ENCODE results near the gene CHCHD3. TPM values are rescaled to one million over a fixed set of nuclear protein-coding genes. Genes with fewer than 3 reads are reported as not detected.

CHCHD3 gene
- polyA plus RNA-seq, 1 donor (not counting 4 experiments of a cell fraction or from before 2014, with no cell fraction given) = 59.2 TPM

DNA sequence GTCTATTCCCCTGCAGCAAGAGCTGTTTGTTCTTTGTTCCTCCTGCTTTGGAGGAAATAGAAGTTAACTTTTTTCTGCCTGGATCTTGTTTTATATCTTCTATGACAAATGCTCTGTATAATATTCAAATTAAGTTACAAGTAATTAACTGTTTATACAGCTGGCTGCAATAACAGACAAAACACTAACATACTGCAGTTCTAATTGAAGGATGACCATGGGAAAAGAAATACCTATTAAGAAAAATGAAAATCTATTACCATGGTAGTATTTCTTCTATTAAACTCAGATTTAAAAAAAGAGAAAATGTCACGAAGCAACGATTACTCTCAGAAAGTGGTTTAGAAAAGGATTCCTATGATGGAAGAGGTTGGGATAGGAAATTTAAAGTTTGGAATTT lies 291.8 kb downstream of the CHCHD3 start:
- Histone ChIP-seq H3K9me1 (ENCODE audit: control insufficient read depth, extremely low read depth, insufficient read depth, low read length) (no peaks in the 10 kb centered on the region), H2AFZ (ENCODE audit: control insufficient read depth, low read length) (no peak overlapping the region), H4K20me1 (ENCODE audit: control insufficient read depth, extremely low read depth, insufficient read depth, low read length) (no peaks in the 10 kb centered on the region), H3K4me2 (ENCODE audit: control insufficient read depth, extremely low read depth, insufficient read depth, low read depth, low read length) (no peak overlapping the region), H3K27me3 (ENCODE audit: control insufficient read depth, extremely low read depth, insufficient read depth, low read length) (no peaks in the 10 kb centered on the region), H3K9me3 (ENCODE audit: control insufficient read depth, low read depth, low read length) (no peaks in the 10 kb centered on the region), H3K4me1 (ENCODE audit: control insufficient read depth, extremely low read depth, insufficient read depth, low read length) (no peaks in the 10 kb centered on the region), H3K79me2 (ENCODE audit: control insufficient read depth, insufficient read depth, low read length) (no peaks in the 10 kb centered on the region), H3K9ac (ENCODE audit: control insufficient read depth, extremely low read depth, insufficient read depth, low read length) (no peak overlapping the region), H3K4me3 (ENCODE audit: control insufficient read depth in 2 of 3, extremely low read depth in 1 of 3, insufficient read depth in 2 of 3, low read depth in 1 of 3, low read length in 3 of 3) (no peak overlapping the region), H3K36me3 (ENCODE audit: control insufficient read depth in 2 of 2, extremely low read depth in 1 of 2, insufficient read depth in 2 of 2, low read length in 2 of 2) (peaks cover 0 to 8% of the 10 kb centered on the region in 2 experiments), H3K27ac (ENCODE audit: control insufficient read depth, insufficient read depth, low read length) (no peak overlapping the region)
- DNase-seq (ENCODE audit: low read depth, low spot score) (no peak), FAIRE-seq (no peak)
- dilution Hi-C loops (cut with MboI; ENCODE audit: extremely low pct_ligation_motif_present, low sequenced_read_pairs) = no loop called here
- TF ChIP-seq EZH2 (IDR thresholded peaks at IDR 0.05; ENCODE audit: low read length) = no peak
- TF ChIP-seq, protein P1, sequence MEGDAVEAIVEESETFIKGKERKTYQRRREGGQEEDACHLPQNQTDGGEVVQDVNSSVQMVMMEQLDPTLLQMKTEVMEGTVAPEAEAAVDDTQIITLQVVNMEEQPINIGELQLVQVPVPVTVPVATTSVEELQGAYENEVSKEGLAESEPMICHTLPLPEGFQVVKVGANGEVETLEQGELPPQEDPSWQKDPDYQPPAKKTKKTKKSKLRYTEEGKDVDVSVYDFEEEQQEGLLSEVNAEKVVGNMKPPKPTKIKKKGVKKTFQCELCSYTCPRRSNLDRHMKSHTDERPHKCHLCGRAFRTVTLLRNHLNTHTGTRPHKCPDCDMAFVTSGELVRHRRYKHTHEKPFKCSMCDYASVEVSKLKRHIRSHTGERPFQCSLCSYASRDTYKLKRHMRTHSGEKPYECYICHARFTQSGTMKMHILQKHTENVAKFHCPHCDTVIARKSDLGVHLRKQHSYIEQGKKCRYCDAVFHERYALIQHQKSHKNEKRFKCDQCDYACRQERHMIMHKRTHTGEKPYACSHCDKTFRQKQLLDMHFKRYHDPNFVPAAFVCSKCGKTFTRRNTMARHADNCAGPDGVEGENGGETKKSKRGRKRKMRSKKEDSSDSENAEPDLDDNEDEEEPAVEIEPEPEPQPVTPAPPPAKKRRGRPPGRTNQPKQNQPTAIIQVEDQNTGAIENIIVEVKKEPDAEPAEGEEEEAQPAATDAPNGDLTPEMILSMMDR (optimal IDR thresholded peaks at IDR 0.05 in 1 of 3, IDR thresholded peaks at IDR 0.05 in 1 of 3, conservative IDR thresholded peaks at IDR 0.05 in 1 of 3; ENCODE audit: extremely low read depth in 1 of 3, insufficient read depth in 2 of 3, low read length in 3 of 3) = no peak

DNA sequence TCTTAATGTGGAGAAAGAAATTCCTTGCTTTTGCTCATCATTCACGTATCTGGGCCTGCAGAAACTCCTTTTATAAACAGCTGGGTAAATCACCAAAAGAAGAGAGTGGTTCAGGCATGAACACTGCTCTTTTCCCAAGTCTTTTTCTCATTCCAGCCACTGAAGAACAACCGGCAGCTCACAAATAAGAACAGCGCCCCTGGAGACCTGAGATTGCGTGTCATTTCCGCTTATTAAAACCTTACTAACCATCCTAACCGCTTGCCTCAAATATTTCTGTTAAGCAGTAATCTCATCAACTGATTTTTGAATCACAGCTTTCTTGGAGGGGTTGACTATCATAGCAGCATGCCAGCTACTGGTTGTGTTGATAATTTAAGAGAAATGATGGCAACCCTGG lies 292.6 kb downstream of the CHCHD3 start:
- Histone ChIP-seq H3K27ac (ENCODE audit: control insufficient read depth, insufficient read depth, low read length) (no peak overlapping the region), H3K27me3 (ENCODE audit: control insufficient read depth, extremely low read depth, insufficient read depth, low read length) (no peaks in the 10 kb centered on the region), H3K36me3 (ENCODE audit: control insufficient read depth in 2 of 2, extremely low read depth in 1 of 2, insufficient read depth in 2 of 2, low read length in 2 of 2) (peaks cover 0 to 8% of the 10 kb centered on the region in 2 experiments), H3K9me3 (ENCODE audit: control insufficient read depth, low read depth, low read length) (no peaks in the 10 kb centered on the region), H3K9ac (ENCODE audit: control insufficient read depth, extremely low read depth, insufficient read depth, low read length) (no peak overlapping the region), H3K9me1 (ENCODE audit: control insufficient read depth, extremely low read depth, insufficient read depth, low read length) (no peaks in the 10 kb centered on the region), H3K4me1 (ENCODE audit: control insufficient read depth, extremely low read depth, insufficient read depth, low read length) (peaks cover under 1% of the 10 kb centered on the region), H3K4me3 (ENCODE audit: control insufficient read depth in 2 of 3, extremely low read depth in 1 of 3, insufficient read depth in 2 of 3, low read depth in 1 of 3, low read length in 3 of 3) (no peak overlapping the region), H2AFZ (ENCODE audit: control insufficient read depth, low read length) (no peak overlapping the region), H3K79me2 (ENCODE audit: control insufficient read depth, insufficient read depth, low read length) (no peaks in the 10 kb centered on the region), H3K4me2 (ENCODE audit: control insufficient read depth, extremely low read depth, insufficient read depth, low read depth, low read length) (no peak overlapping the region), H4K20me1 (ENCODE audit: control insufficient read depth, extremely low read depth, insufficient read depth, low read length) (no peaks in the 10 kb centered on the region)
- FAIRE-seq = no peak
- no peak for DNase-seq (ENCODE audit: low read depth, low spot score)
- dilution Hi-C loops (cut with MboI; ENCODE audit: extremely low pct_ligation_motif_present, low sequenced_read_pairs) = no loop called here
- TF ChIP-seq EZH2 (IDR thresholded peaks at IDR 0.05; ENCODE audit: low read length) = no peak
- TF ChIP-seq, protein P1 (optimal IDR thresholded peaks at IDR 0.05 in 1 of 3, IDR thresholded peaks at IDR 0.05 in 1 of 3, conservative IDR thresholded peaks at IDR 0.05 in 1 of 3; ENCODE audit: extremely low read depth in 1 of 3, insufficient read depth in 2 of 3, low read length in 3 of 3) = no peak
